CD4-positive, alpha-beta T cell treated with Interleukin-12 subunit alpha and Interleukin-12 subunit beta, for 1 hour (primary cell): ENCODE measurements around the gene PRDM5.

ENCODE experiments used
- DNase-seq: peaks from one replicate; pipeline ENCODE4 v3.0.0-alpha.2; 2020

PRDM5 gene

GRCh38 chr4:120736312-120736711 is 186.2 kb downstream of the PRDM5 start:
- DNase-seq, result no peak

- DNase-seq, result no peak
Observed at GRCh38 chr4:120733968-120734367, 188.6 kb downstream of the PRDM5 start.

GRCh38 chr4:120733054-120733453 is 189.5 kb downstream of the PRDM5 start:
- no peak for DNase-seq

GRCh38 chr4:120731561-120731960 is 191.0 kb downstream of the PRDM5 start:
- no peak for DNase-seq

GRCh38 chr4:120730777-120731320 is 191.7 kb downstream of the PRDM5 start:
- DNase-seq, result no peak

GRCh38 chr4:120728892-120729675 is 193.4 kb downstream of the PRDM5 start:
- DNase-seq, result no peak

- DNase-seq, result no peak
Observed at GRCh38 chr4:120725639-120726580, 196.6 kb downstream of the PRDM5 start.

- no peak for DNase-seq
Observed at GRCh38 chr4:120724656-120725055, 197.9 kb downstream of the PRDM5 start.

- no peak for DNase-seq
Observed at GRCh38 chr4:120723986-120724385, 198.5 kb downstream of the PRDM5 start.

- DNase-seq, result no peak
Observed at GRCh38 chr4:120723105-120723504, 199.4 kb downstream of the PRDM5 start.

GRCh38 chr4:120722655-120723054 is 199.9 kb downstream of the PRDM5 start:
- no peak for DNase-seq

- DNase-seq, result no peak
Observed at GRCh38 chr4:120720354-120720934, 202.1 kb downstream of the PRDM5 start.

- peak; percentile 15 for DNase-seq
Observed at GRCh38 chr4:120718979-120719566, 203.5 kb downstream of the PRDM5 start.

- DNase-seq, result no peak
Observed at GRCh38 chr4:120716346-120716745, 206.2 kb downstream of the PRDM5 start.

GRCh38 chr4:120714417-120715010 is 208.0 kb downstream of the PRDM5 start:
- DNase-seq, result no peak

GRCh38 chr4:120709991-120710390 is 212.5 kb downstream of the PRDM5 start:
- no peak for DNase-seq

GRCh38 chr4:120704538-120704937 is 218.0 kb downstream of the PRDM5 start:
- DNase-seq, result no peak

- DNase-seq, result no peak
Observed at GRCh38 chr4:120703908-120704307, 218.6 kb downstream of the PRDM5 start.

- DNase-seq, result no peak
Observed at GRCh38 chr4:120699354-120699753, 223.2 kb downstream of the PRDM5 start.

- DNase-seq, result no peak
Observed at GRCh38 chr4:120694973-120695372, 227.6 kb downstream of the PRDM5 start.

- no peak for DNase-seq
Observed at GRCh38 chr4:120693816-120694215, 228.7 kb downstream of the PRDM5 start.

GRCh38 chr4:120692964-120693363 is 229.6 kb downstream of the PRDM5 start:
- DNase-seq, result no peak
